ENCODE results near the gene RNU6-9. TPM values are rescaled to one million over a fixed set of nuclear protein-coding genes. Genes with fewer than 3 reads are reported as not detected.

Gene RNU6-9
- total and polyA plus RNA-seq, 12 donors, result not detected

DNA sequence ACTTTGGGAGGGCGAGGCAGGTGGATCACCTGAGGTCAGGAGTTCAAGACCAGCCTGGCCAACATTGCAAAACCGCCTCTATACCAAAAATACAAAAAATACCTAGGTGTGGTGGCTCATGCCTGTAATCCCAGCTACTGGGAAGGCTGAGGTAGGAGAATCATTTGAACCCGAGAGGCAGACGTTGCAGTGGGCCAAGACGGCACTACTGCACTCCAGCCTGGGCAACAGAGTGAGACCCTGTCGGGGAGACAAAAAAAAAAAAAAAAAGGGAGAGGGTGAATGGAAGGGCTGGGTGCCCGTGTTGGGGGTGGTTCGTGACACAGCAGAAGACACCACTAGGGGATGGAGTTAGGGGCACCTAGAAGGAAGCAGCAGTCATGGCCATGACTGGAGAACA lies 23.0 kb upstream of the RNU6-9 start:
- peaks cover 0 to 66% (median 15%) of the 10 kb centered on the region in 9 donors for H3K36me3 ChIP-seq
- peaks cover 0 to 40% (median 8%) of the 10 kb centered on the region in 9 donors for H3K4me1 ChIP-seq
- H3K27me3 ChIP-seq, result no peaks in the 10 kb centered on the region
- intact Hi-C loops (cut with DNase I), result loop anchor here in 1 of 10 donors (5.0 kb wide), 1 partner anchor 37 kb away; no protein-coding TSS in a partner anchor
- 90 to 95% methylated on average over 8 of the region's 8 CpGs for WGBS, 2 donors
- H3K9me3 ChIP-seq, result no peaks in the 10 kb centered on the region
- DNase-seq (no peak), ATAC-seq (no peak)
- no peak overlapping the region for H3K4me3 ChIP-seq
- H3K27ac ChIP-seq, result peak overlapping the region in 2 of 10 donors; percentile 54 to 81
- TF ChIP-seq, protein P1, sequence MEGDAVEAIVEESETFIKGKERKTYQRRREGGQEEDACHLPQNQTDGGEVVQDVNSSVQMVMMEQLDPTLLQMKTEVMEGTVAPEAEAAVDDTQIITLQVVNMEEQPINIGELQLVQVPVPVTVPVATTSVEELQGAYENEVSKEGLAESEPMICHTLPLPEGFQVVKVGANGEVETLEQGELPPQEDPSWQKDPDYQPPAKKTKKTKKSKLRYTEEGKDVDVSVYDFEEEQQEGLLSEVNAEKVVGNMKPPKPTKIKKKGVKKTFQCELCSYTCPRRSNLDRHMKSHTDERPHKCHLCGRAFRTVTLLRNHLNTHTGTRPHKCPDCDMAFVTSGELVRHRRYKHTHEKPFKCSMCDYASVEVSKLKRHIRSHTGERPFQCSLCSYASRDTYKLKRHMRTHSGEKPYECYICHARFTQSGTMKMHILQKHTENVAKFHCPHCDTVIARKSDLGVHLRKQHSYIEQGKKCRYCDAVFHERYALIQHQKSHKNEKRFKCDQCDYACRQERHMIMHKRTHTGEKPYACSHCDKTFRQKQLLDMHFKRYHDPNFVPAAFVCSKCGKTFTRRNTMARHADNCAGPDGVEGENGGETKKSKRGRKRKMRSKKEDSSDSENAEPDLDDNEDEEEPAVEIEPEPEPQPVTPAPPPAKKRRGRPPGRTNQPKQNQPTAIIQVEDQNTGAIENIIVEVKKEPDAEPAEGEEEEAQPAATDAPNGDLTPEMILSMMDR (IDR thresholded peaks at IDR 0.05), result no peak

DNA sequence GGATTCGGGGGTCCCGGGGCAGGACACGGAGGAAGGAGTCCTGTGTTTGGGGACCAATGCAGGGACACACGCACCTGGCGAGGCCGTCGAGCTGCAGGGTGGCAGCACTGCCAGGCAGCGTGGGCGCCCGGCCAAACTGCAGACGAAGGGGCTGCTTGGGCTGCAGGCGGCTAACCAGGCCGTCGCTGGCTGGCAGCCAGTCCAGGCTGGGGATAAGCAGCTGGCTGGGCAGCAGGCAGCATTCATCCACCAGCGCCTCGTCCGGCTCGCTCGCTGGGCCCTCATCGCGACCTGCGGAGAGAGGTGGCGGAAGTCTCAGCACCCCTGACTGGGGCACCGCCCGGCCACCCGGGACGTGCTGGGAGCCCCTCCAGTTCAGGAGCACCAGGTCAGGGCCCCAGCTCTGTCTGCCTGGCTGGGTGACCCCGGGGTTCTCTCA lies 22.3 kb upstream of the RNU6-9 start:
- peaks cover 0 to 40% (median 8%) of the 10 kb centered on the region in 9 donors for H3K4me1 ChIP-seq
- ATAC-seq (peak in 7 of 8 donors; percentile 21 to 67 (median 34)), DNase-seq (peak; percentile 72 to 81)
- H3K4me3 ChIP-seq, result no peak overlapping the region
- H3K36me3 ChIP-seq, result peaks cover 0 to 73% (median 20%) of the 10 kb centered on the region in 9 donors
- TF ChIP-seq, protein P1 (IDR thresholded peaks at IDR 0.05), result no peak
- WGBS, 2 donors, result 44 to 70% methylated on average over 28 of the region's 28 CpGs
- H3K9me3 ChIP-seq, result no peaks in the 10 kb centered on the region
- no peaks in the 10 kb centered on the region for H3K27me3 ChIP-seq
- intact Hi-C loops (cut with DNase I), result loop anchor here in 1 of 10 donors (5.0 kb wide), 1 partner anchor 36 kb away; no protein-coding TSS in a partner anchor
- H3K27ac ChIP-seq, result peak overlapping the region in 2 of 10 donors; percentile 36 to 49

DNA sequence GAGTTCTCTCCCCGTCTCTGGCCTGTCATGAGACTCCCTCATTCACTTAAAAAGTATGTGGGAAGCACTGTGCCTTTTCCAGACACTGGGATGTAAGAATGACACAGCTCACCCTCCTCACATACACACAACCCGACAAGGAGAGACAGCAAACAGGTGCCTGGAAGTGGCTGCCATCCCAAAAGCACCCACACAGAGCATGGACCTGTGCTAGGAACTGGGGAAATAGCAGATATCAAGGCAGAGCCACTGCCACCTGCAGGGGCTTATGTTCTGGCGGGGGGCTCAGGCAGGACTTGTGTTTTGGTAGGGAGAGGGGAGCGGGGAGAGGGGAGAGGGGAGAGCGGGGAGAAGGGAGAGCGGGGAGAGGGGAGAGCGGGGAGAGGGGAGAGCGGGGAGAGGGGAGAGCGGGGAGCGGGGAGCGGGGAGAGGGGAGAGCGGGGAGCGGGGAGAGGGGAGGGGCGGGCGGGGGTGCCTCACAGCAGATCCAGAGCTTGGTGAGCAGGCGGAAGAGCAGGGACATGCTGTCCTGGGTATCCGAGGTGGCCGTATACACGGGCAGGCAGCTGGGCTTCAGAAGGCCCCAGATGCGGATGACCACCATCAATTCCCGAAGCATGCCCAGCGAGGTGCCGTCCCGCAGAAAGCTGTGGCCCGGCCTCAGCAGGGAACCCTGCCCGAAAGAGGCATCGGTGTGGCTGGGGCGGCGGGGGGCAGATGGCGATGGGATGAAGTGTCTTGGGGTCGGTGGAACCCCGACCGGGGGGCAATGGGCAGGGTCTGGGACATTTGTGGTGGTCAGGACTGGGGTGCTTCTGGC lies 21.6 kb upstream of the RNU6-9 start:
- H3K36me3 ChIP-seq, result peaks cover 0 to 79% (median 24%) of the 10 kb centered on the region in 9 donors
- intact Hi-C loops (cut with DNase I), result loop anchor here in 1 of 10 donors (5.0 kb wide), 1 partner anchor 36 kb away; no protein-coding TSS in a partner anchor

More for the DNA sequence above, 21.6 kb upstream of the RNU6-9 start:
- DNase-seq, result no peak
- Histone ChIP-seq H3K27me3 (no peaks in the 10 kb centered on the region), H3K27ac (peak overlapping the region in 3 of 10 donors; percentile 49 to 71 (median 52)), H3K4me3 (peak overlapping the region in 1 of 10 donors; percentile 18), H3K9me3 (no peaks in the 10 kb centered on the region), H3K4me1 (peaks cover 0 to 40% (median 8%) of the 10 kb centered on the region in 9 donors)
- TF ChIP-seq, protein P1 (IDR thresholded peaks at IDR 0.05), result no peak
- WGBS, 2 donors, result 89 to 90% methylated on average over 21 to 25 of the region's 33 CpGs
- peak in 1 of 8 donors; percentile 33 for ATAC-seq

All from heart right ventricle (tissue), 16 donors.